Effector memory CD4-positive, alpha-beta T cell (primary cell): ENCODE results near the gene SIPA1.
"Not testable (repeated sequence)": the region's sequence is repeated elsewhere in the genome, so short reads cannot be mapped to it uniquely, and the experiment has no call there.

Experiments used
- DNase-seq, 3 donors: peaks; one replicate each; pipeline ENCODE4 v3.0.0-alpha.2; 2020
- H3K27ac ChIP-seq: 2 replicates; pipeline ENCODE4 v1.7.0; 2013; ENCODE audit warnings: mild to moderate bottlenecking, low read length, moderate library complexity; ENCODE audit not compliant: insufficient read depth, poor library complexity, severe bottlenecking
- H3K27me3 ChIP-seq: replicated peaks from 2 replicates; pipeline ENCODE4 v1.7.0; 2013; ENCODE audit warnings: mild to moderate bottlenecking, low read length; ENCODE audit not compliant: insufficient read depth, control insufficient read depth, poor library complexity, severe bottlenecking
- H3K36me3 ChIP-seq: 2 replicates; pipeline ENCODE4 v1.7.0; 2013; ENCODE audit warnings: mild to moderate bottlenecking, low read length, moderate library complexity; ENCODE audit not compliant: control insufficient read depth, insufficient read depth
- H3K4me1 ChIP-seq: 2 replicates; pipeline ENCODE4 v1.7.0; 2013; ENCODE audit warnings: low read length, mild to moderate bottlenecking; ENCODE audit not compliant: control insufficient read depth, insufficient read depth, poor library complexity, severe bottlenecking
- H3K4me3 ChIP-seq: 2 replicates; pipeline ENCODE4 v1.7.0; 2013; ENCODE audit warnings: low read length, low read depth, mild to moderate bottlenecking; ENCODE audit not compliant: insufficient read depth, poor library complexity, severe bottlenecking
- H3K9me3 ChIP-seq: 2 replicates; pipeline ENCODE4 v1.7.0; 2013; ENCODE audit warnings: mild to moderate bottlenecking, low read length, moderate library complexity; ENCODE audit not compliant: control insufficient read depth

SIPA1 gene

GRCh38 chr11:65685981-65686380 is 48.1 kb downstream of the SIPA1 start:
- H3K4me3 ChIP-seq, result no peak overlapping the region
- no peak for DNase-seq

GRCh38 chr11:65691847-65692246 is 53.9 kb downstream of the SIPA1 start:
- not testable (repeated sequence) for DNase-seq, H3K27me3 ChIP-seq, H3K9me3 ChIP-seq, H3K36me3 ChIP-seq, H3K4me3 ChIP-seq, H3K4me1 ChIP-seq, H3K27ac ChIP-seq

More at GRCh38 chr11:65685981-65686380, 48.1 kb downstream of the SIPA1 start:
- Histone ChIP-seq H3K9me3 (no peaks in the 10 kb centered on the region), H3K27ac (no peak overlapping the region), H3K4me1 (no peaks in the 10 kb centered on the region), H3K27me3 (no peaks in the 10 kb centered on the region), H3K36me3 (no peaks in the 10 kb centered on the region)

- Histone ChIP-seq H3K9me3 (no peaks in the 10 kb centered on the region), H3K27me3 (no peaks in the 10 kb centered on the region), H3K27ac (no peak overlapping the region), H3K4me3 (no peak overlapping the region), H3K4me1 (no peaks in the 10 kb centered on the region), H3K36me3 (no peaks in the 10 kb centered on the region)
- no peak for DNase-seq
These were observed 54.5 kb downstream of the SIPA1 start for GRCh38 chr11:65692367-65692766.

- no peaks in the 10 kb centered on the region for H3K9me3 ChIP-seq
- H3K27me3 ChIP-seq, result no peaks in the 10 kb centered on the region
- no peak overlapping the region for H3K27ac ChIP-seq
- no peaks in the 10 kb centered on the region for H3K4me1 ChIP-seq
- H3K36me3 ChIP-seq, result no peaks in the 10 kb centered on the region
- H3K4me3 ChIP-seq, result no peak overlapping the region
- DNase-seq, result no peak
These were observed 57.7 kb downstream of the SIPA1 start for GRCh38 chr11:65695459-65696241.

GRCh38 chr11:65696802-65697552 is 59.1 kb downstream of the SIPA1 start:
- Histone ChIP-seq H3K27me3 (no peaks in the 10 kb centered on the region), H3K4me3 (no peak overlapping the region), H3K36me3 (no peaks in the 10 kb centered on the region), H3K4me1 (no peaks in the 10 kb centered on the region), H3K27ac (no peak overlapping the region), H3K9me3 (no peaks in the 10 kb centered on the region)
- no peak for DNase-seq

GRCh38 chr11:65698205-65698604 is 60.3 kb downstream of the SIPA1 start:
- H3K27ac ChIP-seq, result no peak overlapping the region
- no peaks in the 10 kb centered on the region for H3K36me3 ChIP-seq
- H3K4me3 ChIP-seq, result no peak overlapping the region
- H3K27me3 ChIP-seq, result no peaks in the 10 kb centered on the region
- no peaks in the 10 kb centered on the region for H3K9me3 ChIP-seq
- no peak for DNase-seq
- no peaks in the 10 kb centered on the region for H3K4me1 ChIP-seq

GRCh38 chr11:65699306-65699705 is 61.4 kb downstream of the SIPA1 start:
- H3K27ac ChIP-seq, result no peak overlapping the region
- H3K36me3 ChIP-seq, result no peaks in the 10 kb centered on the region
- no peak overlapping the region for H3K4me3 ChIP-seq
- no peaks in the 10 kb centered on the region for H3K27me3 ChIP-seq
- no peaks in the 10 kb centered on the region for H3K9me3 ChIP-seq
- H3K4me1 ChIP-seq, result no peaks in the 10 kb centered on the region
- no peak for DNase-seq

GRCh38 chr11:65700399-65700798 is 62.5 kb downstream of the SIPA1 start:
- Histone ChIP-seq H3K9me3 (no peaks in the 10 kb centered on the region), H3K36me3 (no peaks in the 10 kb centered on the region), H3K27me3 (no peaks in the 10 kb centered on the region), H3K4me3 (no peak overlapping the region), H3K4me1 (no peaks in the 10 kb centered on the region), H3K27ac (no peak overlapping the region)
- DNase-seq, result no peak
